IMR-90 (cell line): Measurements from ENCODE around the gene GCNT4. TPM values are rescaled to one million over a fixed set of nuclear protein-coding genes. Genes with fewer than 3 reads are reported as not detected.

Source experiments
- ATAC-seq: fragments of 200-7000 bp; cut with Tn5 transposase; 2 replicates; pipeline ENCODE4 v1.9.1; 2020; ENCODE audit warnings: low read depth, mild to moderate bottlenecking, moderate library complexity
- BruUV-seq: library from RNA; stranded (reverse); fragments of 400-500 nt; replicated peaks from 2 replicates; lab custom pipeline; 2021; lab: Mats Ljungman, UMichigan
- CTCF ChIA-PET: fragments of 300-600 bp; formaldehyde crosslinking; extraction: SDS; loops from one replicate; lab custom pipeline; 2021; ENCODE audit warnings: antibody characterized with exemption; lab: Yijun Ruan, JAX
- POLR2A ChIA-PET: fragments of 300-600 bp; sonication (Branson Sonifier 250); formaldehyde crosslinking; loops from one replicate; lab custom pipeline; 2022; ENCODE audit warnings: antibody characterized with exemption; ENCODE audit not compliant: unreplicated experiment; lab: Charles Lee
- DNase-seq: peaks from one replicate; pipeline ENCODE4 v3.0.0; 2013
- H2AFZ ChIP-seq: replicated peaks from 2 replicates; pipeline ENCODE3; 2013; ENCODE audit warnings: low read length, mild to moderate bottlenecking; ENCODE audit not compliant: poor library complexity
- H2AK5ac ChIP-seq: 2 replicates; pipeline ENCODE4 v1.6.1; 2013; ENCODE audit warnings: low read depth, low read length, inconsistent platforms
- H2AK9ac ChIP-seq: replicated peaks from 2 replicates; pipeline ENCODE3; 2013; ENCODE audit warnings: mild to moderate bottlenecking, low read depth, low read length, moderate library complexity; ENCODE audit not compliant: poor library complexity
- H2BK120ac ChIP-seq: 2 replicates; pipeline ENCODE4 v1.6.1; 2013; ENCODE audit warnings: low read depth, low read length, inconsistent platforms
- H2BK15ac ChIP-seq: 3 replicates; pipeline ENCODE4 v1.6.1; 2013; ENCODE audit warnings: low read depth, low read length, inconsistent platforms
- H2BK20ac ChIP-seq: 2 replicates; pipeline ENCODE4 v1.6.1; 2013; ENCODE audit warnings: low read depth, mild to moderate bottlenecking, inconsistent platforms, low read length, moderate library complexity
- H2BK5ac ChIP-seq: 2 replicates; pipeline ENCODE4 v1.6.1; 2013; ENCODE audit warnings: mild to moderate bottlenecking, low read depth, low read length, inconsistent platforms; ENCODE audit not compliant: poor library complexity, severe bottlenecking
- H3K14ac ChIP-seq: replicated peaks from 2 replicates; pipeline ENCODE4 v1.6.1; 2013; ENCODE audit warnings: low read depth, low read length, inconsistent platforms
- H3K18ac ChIP-seq: 2 replicates; pipeline ENCODE4 v1.6.1; 2013; ENCODE audit warnings: low read depth, low read length, control low read depth
- H3K23ac ChIP-seq: 2 replicates; pipeline ENCODE4 v1.6.1; 2013; ENCODE audit warnings: low read depth, low read length, inconsistent platforms
- H3K27ac ChIP-seq: 2 replicates; pipeline ENCODE4 v1.5.1; 2013; ENCODE audit warnings: mild to moderate bottlenecking, control low read depth, low read length; ENCODE audit not compliant: insufficient read depth
- H3K27me3 ChIP-seq: 2 replicates; pipeline ENCODE4 v1.6.1; 2013; ENCODE audit warnings: low read length; ENCODE audit not compliant: control insufficient read depth, insufficient read depth
- H3K36me3 ChIP-seq: 2 replicates; pipeline ENCODE4 v1.6.1; 2013; ENCODE audit warnings: low read length, mixed read lengths; ENCODE audit not compliant: control insufficient read depth, insufficient read depth
- H3K4ac ChIP-seq: 2 replicates; pipeline ENCODE4 v1.6.1; 2013; ENCODE audit warnings: low read depth, low read length, inconsistent platforms
- H3K4me1 ChIP-seq: 2 replicates; pipeline ENCODE4 v1.6.1; 2013; ENCODE audit warnings: low read length, mixed read lengths; ENCODE audit not compliant: control insufficient read depth, insufficient read depth
- H3K4me2 ChIP-seq: 2 replicates; pipeline ENCODE4 v1.6.1; 2013; ENCODE audit warnings: low read depth, mild to moderate bottlenecking, control low read depth, low read length, moderate library complexity
- H3K4me3 ChIP-seq: 2 replicates; pipeline ENCODE4 v1.5.1; 2013; ENCODE audit warnings: low read depth, mild to moderate bottlenecking, control low read depth, low read length, moderate library complexity; ENCODE audit not compliant: insufficient read depth
- H3K56ac ChIP-seq: 2 replicates; pipeline ENCODE4 v1.6.1; 2013; ENCODE audit warnings: low read length, inconsistent platforms; ENCODE audit not compliant: insufficient read depth; ENCODE audit errors: extremely low read depth
- H3K79me1 ChIP-seq, 2 experiments: 2 replicates each; pipeline ENCODE4 v1.6.1; 2013; ENCODE audit warnings: low read length in 2 of 2, inconsistent platforms in 1 of 2, low read depth in 1 of 2
- H3K9ac ChIP-seq: 2 replicates; pipeline ENCODE4 v1.6.1; 2013; ENCODE audit warnings: low read depth, low read length, control low read depth
- H3K9me1 ChIP-seq: 2 replicates; pipeline ENCODE4 v1.6.1; 2013; ENCODE audit warnings: low read length, inconsistent platforms; ENCODE audit not compliant: insufficient read depth
- H3K9me3 ChIP-seq: 2 replicates; pipeline ENCODE4 v1.6.1; 2013; ENCODE audit warnings: low read length; ENCODE audit not compliant: control insufficient read depth, insufficient read depth
- H4K20me1 ChIP-seq: 2 replicates; pipeline ENCODE4 v1.6.1; 2013; ENCODE audit warnings: low read length, inconsistent platforms; ENCODE audit not compliant: insufficient read depth
- H4K5ac ChIP-seq: 2 replicates; pipeline ENCODE4 v1.6.1; 2013; ENCODE audit warnings: mild to moderate bottlenecking, low read depth, low read length, control low read depth
- H4K8ac ChIP-seq, 2 experiments: 2 replicates each; pipeline ENCODE4 v1.6.1; 2013; ENCODE audit warnings: low read depth in 2 of 2, low read length in 2 of 2, control low read depth in 1 of 2, inconsistent platforms in 1 of 2
- H4K91ac ChIP-seq: 2 replicates; pipeline ENCODE4 v1.6.1; 2013; ENCODE audit warnings: low read depth, low read length, inconsistent platforms; ENCODE audit not compliant: insufficient read depth
- CHD1 ChIP-seq: IDR thresholded peaks from 2 replicates; pipeline ENCODE4 v1.6.1; 2012; ENCODE audit warnings: low read depth, low read length, improper control_type of control experiment
- MAFK ChIP-seq: IDR thresholded peaks from 2 replicates; pipeline ENCODE4 v1.6.1; 2012; ENCODE audit warnings: low read depth, low read length, improper control_type of control experiment
- MAZ ChIP-seq: IDR thresholded peaks from 2 replicates; pipeline ENCODE4 v1.6.1; 2012; ENCODE audit warnings: low read depth, mild to moderate bottlenecking, low read length, improper control_type of control experiment, moderate library complexity, borderline replicate concordance
- MXI1 ChIP-seq: IDR thresholded peaks from 2 replicates; pipeline ENCODE4 v1.6.1; 2012; ENCODE audit warnings: low read depth, mild to moderate bottlenecking, low read length, moderate library complexity, borderline replicate concordance
- NFE2L2 ChIP-seq: fragments of 150-350 bp; IDR thresholded peaks from 2 replicates; pipeline ENCODE4 v1.6.1; 2016; ENCODE audit warnings: low read depth, mild to moderate bottlenecking, low read length
- POLR2A ChIP-seq: IDR thresholded peaks from 2 replicates; pipeline ENCODE4 v1.6.1; 2012; ENCODE audit warnings: mild to moderate bottlenecking, low read depth, low read length
- RAD21 ChIP-seq: IDR thresholded peaks from 2 replicates; pipeline ENCODE4 v1.6.1; 2012; ENCODE audit warnings: low read length, improper control_type of control experiment
- RCOR1 ChIP-seq: IDR thresholded peaks from 2 replicates; pipeline ENCODE4 v1.6.1; 2012; ENCODE audit warnings: mild to moderate bottlenecking, low read length, improper control_type of control experiment; ENCODE audit not compliant: insufficient replicate concordance
- RFX5 ChIP-seq: IDR thresholded peaks from 2 replicates; pipeline ENCODE4 v1.8.0; 2012; ENCODE audit warnings: low read depth, mild to moderate bottlenecking, low read length, moderate library complexity
- WGBS, 2 experiments: methylation state at CpG; one replicate each; pipeline versions ENCODE4 v1.1.5 to v1.1.7; 2013; ENCODE audit warnings: missing lambda C conversion rate in 2 of 2; ENCODE audit not compliant: insufficient read length in 1 of 2; ENCODE audit errors: extremely low coverage in 2 of 2; 5-methylcytosine and 5-hydroxymethylcytosine counted together
- dilution Hi-C: fragments of 300-500 bp; cut with HindIII; formaldehyde crosslinking; loops from one replicate; pipeline ENCODE4 v1.14.3; 2018; ENCODE audit warnings: low sequenced_read_pairs; ENCODE audit not compliant: unreplicated experiment
- in situ Hi-C: fragments of 300-500 bp; cut with MboI; formaldehyde crosslinking; loops from 3 replicates; pipeline ENCODE4 v1.14.3; 2019; ENCODE audit warnings: low sequenced_read_pairs, inconsistent platforms, mixed read lengths
- intact Hi-C: fragments of 100-400 bp; cut with micrococcal nuclease; formaldehyde crosslinking; loops from 2 replicates; pipeline ENCODE4 v1.10.0; 2022
- polyA plus RNA-seq, 3 experiments: library from polyadenylated mRNA; depleted of rRNA; stranded (reverse); fragments of >200 nt; gene quantifications; 2 replicates each; pipeline ENCODE4 v1.2.3, GENCODE V29; 2012; ENCODE audit warnings: low replicate concordance in 1 of 3
- total RNA-seq: library from RNA; depleted of rRNA; stranded (reverse); fragments of >200 nt; gene quantifications from 2 replicates; pipeline ENCODE4 v1.2.3, GENCODE V29; 2012
- TF ChIP-seq, protein P1 (sequence below): conservative IDR thresholded peaks from 2 replicates; pipeline ENCODE4 v1.5.1; 2012; ENCODE audit warnings: mild to moderate bottlenecking, low read depth, low read length, improper control_type of control experiment
- TF ChIP-seq, protein P2 (sequence below): fragments of 150-350 bp; IDR thresholded peaks from 2 replicates; pipeline ENCODE4 v1.6.1; 2016; ENCODE audit warnings: low read depth, mild to moderate bottlenecking, low read length, moderate library complexity, borderline replicate concordance
- TF ChIP-seq, protein P3 (sequence below): fragments of 150-350 bp; IDR thresholded peaks from 2 replicates; pipeline ENCODE4 v1.6.1; 2017; ENCODE audit warnings: mild to moderate bottlenecking, antibody characterized with exemption, low read length, low read depth

GCNT4 gene
- total and polyA plus RNA-seq, 2 of the 4 experiments (the other 2 are of a cell fraction), result 0.46 to 1.8 TPM

DNA sequence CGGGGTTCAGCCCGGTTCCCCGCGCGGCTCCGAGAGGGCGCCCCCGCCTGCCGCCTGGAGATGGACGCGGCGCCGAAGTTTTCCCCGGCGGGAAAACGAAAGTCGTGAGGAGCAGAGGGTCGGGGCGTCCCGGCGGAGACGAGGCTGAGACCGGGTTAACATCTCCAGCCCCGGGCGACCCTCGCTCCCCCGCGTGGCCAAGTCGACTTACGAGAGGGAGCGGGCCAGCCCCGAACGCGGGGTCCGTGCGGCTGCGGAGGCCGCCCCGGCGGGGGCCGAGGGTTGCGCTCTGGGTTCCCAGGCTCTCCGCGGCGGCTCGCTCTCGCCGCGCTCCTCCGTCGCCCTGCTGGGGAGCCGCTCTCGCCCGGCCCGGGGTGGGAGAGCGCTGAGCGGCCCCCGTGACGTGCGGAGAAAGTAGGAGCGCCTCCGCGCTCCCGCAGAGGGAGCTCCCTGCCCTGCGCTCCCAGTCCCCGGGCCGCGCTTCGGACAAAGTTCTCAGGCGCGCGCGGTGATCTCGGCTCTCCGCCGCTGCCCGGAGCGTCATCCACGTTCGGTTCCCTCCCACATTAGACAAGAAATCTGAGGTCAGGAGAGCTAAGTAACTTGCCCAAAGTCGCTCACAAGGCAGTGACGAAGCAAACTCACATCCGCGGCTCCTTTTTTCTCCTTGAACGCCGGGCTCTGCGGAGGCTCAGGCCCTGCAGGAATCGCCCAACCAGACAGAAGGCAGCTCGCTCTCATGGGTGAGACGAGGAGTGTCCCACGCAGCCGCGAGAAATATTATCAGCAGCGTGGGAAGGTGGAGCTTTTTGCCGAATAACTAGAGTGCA, 1.2 kb upstream of the GCNT4 start:
- Histone ChIP-seq H2BK20ac (0 out of 2 replicates have a peak overlapping the region, but pooled peaks have one; percentile 3), H2AFZ (peak overlapping the region; percentile 93), H3K27ac (peak overlapping the region; percentile 68), H3K27me3 (no peaks in the 10 kb centered on the region), H3K9me3 (no peaks in the 10 kb centered on the region), H4K20me1 (peaks cover 7% of the 10 kb centered on the region; the same call in 1 of the 2 replicates), H2AK9ac (peak overlapping the region; percentile 57), H3K4me3 (peak overlapping the region; percentile 82), H3K18ac (peak overlapping the region; percentile 2; the same call in 1 of the 2 replicates), H2BK5ac (peak overlapping the region; percentile 65), H4K5ac (peak overlapping the region; percentile 5; the same call in 1 of the 2 replicates), H2BK15ac (no peak overlapping the region), H3K4ac (peak overlapping the region; percentile 74), H4K8ac (peak overlapping the region; percentile 6 to 31; a peak in 2 of 4 replicates), H3K23ac (peak overlapping the region; percentile 82), H2AK5ac (no peak overlapping the region), H3K14ac (peak overlapping the region; percentile 13), H2BK120ac (peak overlapping the region; percentile 50), H4K91ac (peak overlapping the region; percentile 73), H3K79me1 (peaks cover 3 to 41% of the 10 kb centered on the region in 2 experiments; a peak in 3 of 4 replicates), H3K36me3 (no peaks in the 10 kb centered on the region), H3K9ac (peak overlapping the region; percentile 99), H3K4me1 (peaks cover 19% of the 10 kb centered on the region), H3K4me2 (peak overlapping the region; percentile 71), H3K56ac (peak overlapping the region; percentile 34; the same call in 1 of the 2 replicates), H3K9me1 (peaks cover 29% of the 10 kb centered on the region)
- no TSS peak for BruUV-seq
- WGBS, 2 experiments, result 1% methylated on average over 52 of the region's 95 CpGs; no CpG with 5 or more reads in 1 of the 2 experiments
- ChIA-PET CTCF (interaction anchor here (0.7 to 1.0 kb wide), 4 partner anchors 12 to 100 kb away, joined by 3 to 4 read pairs (median 3); no protein-coding TSS in a partner anchor), POLR2A (interaction anchor here (0.7 kb wide), 1 partner anchor 212 kb away, joined by 4 read pairs; no protein-coding TSS in a partner anchor)
- peak; percentile 52 for ATAC-seq
- DNase-seq, result peak; percentile 73
- intact Hi-C loops, result loop anchor here (2.0 to 10.0 kb wide), 5 partner anchors 211 to 1761 kb away; partner anchors contain the start of genes F2RL1 and HMGCR
- dilution Hi-C loops, result no loop called here
- in situ Hi-C loops, result no loop called here
- TF ChIP-seq RCOR1 (no peak), MAFK (no peak), RFX5 (no peak), MAZ (peak; percentile 23; the same call in 1 of the 2 replicates), RAD21 (no peak), CHD1 (no peak), NFE2L2 (peak; percentile 54; the same call in 1 of the 2 replicates), POLR2A (peak; percentile 45; the same call in 1 of the 2 replicates), MXI1 (no peak)
- TF ChIP-seq, protein P1, sequence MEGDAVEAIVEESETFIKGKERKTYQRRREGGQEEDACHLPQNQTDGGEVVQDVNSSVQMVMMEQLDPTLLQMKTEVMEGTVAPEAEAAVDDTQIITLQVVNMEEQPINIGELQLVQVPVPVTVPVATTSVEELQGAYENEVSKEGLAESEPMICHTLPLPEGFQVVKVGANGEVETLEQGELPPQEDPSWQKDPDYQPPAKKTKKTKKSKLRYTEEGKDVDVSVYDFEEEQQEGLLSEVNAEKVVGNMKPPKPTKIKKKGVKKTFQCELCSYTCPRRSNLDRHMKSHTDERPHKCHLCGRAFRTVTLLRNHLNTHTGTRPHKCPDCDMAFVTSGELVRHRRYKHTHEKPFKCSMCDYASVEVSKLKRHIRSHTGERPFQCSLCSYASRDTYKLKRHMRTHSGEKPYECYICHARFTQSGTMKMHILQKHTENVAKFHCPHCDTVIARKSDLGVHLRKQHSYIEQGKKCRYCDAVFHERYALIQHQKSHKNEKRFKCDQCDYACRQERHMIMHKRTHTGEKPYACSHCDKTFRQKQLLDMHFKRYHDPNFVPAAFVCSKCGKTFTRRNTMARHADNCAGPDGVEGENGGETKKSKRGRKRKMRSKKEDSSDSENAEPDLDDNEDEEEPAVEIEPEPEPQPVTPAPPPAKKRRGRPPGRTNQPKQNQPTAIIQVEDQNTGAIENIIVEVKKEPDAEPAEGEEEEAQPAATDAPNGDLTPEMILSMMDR, result peak; percentile 19; the same call in 1 of the 2 replicates
- TF ChIP-seq, protein P2, sequence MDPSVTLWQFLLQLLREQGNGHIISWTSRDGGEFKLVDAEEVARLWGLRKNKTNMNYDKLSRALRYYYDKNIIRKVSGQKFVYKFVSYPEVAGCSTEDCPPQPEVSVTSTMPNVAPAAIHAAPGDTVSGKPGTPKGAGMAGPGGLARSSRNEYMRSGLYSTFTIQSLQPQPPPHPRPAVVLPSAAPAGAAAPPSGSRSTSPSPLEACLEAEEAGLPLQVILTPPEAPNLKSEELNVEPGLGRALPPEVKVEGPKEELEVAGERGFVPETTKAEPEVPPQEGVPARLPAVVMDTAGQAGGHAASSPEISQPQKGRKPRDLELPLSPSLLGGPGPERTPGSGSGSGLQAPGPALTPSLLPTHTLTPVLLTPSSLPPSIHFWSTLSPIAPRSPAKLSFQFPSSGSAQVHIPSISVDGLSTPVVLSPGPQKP, result no peak
- TF ChIP-seq, protein P3, sequence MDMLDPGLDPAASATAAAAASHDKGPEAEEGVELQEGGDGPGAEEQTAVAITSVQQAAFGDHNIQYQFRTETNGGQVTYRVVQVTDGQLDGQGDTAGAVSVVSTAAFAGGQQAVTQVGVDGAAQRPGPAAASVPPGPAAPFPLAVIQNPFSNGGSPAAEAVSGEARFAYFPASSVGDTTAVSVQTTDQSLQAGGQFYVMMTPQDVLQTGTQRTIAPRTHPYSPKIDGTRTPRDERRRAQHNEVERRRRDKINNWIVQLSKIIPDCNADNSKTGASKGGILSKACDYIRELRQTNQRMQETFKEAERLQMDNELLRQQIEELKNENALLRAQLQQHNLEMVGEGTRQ, result no peak
